Subcutaneous adipose tissue (tissue), 4 donors: ENCODE results near the gene LGALSL. TPM values are rescaled to one million over a fixed set of nuclear protein-coding genes. Genes with fewer than 3 reads are reported as not detected.

Source experiments
- CTCF ChIP-seq: fragments of 450-650 bp; IDR thresholded peaks from one replicate; pipeline ENCODE4 v1.5.1; 2016; ENCODE audit warnings: low read depth, mild to moderate bottlenecking, control low read depth, antibody characterized with exemption, moderate library complexity
- total RNA-seq, 4 donors: library from RNA; depleted of rRNA; stranded (reverse); fragments of >200 nt; gene quantifications; one replicate each; pipeline ENCODE4 v1.1.0, GENCODE V29; 2016

LGALSL gene
- total RNA-seq, 4 donors from 2014 or later: 8.8 to 25.6 (median 9.8) TPM

- TF ChIP-seq CTCF: no peak
These were observed 20.2 kb downstream of the LGALSL start for GRCh38 chr2:64474121-64474571.

- no peak for TF ChIP-seq CTCF
These were observed 20.7 kb downstream of the LGALSL start for GRCh38 chr2:64474636-64475035.

- TF ChIP-seq CTCF: no peak
These were observed 23.1 kb downstream of the LGALSL start for GRCh38 chr2:64477037-64477436.

- no peak for TF ChIP-seq CTCF
These were observed 24.0 kb downstream of the LGALSL start for GRCh38 chr2:64477979-64478378.

GRCh38 chr2:64478502-64479230 lies 24.7 kb downstream of the LGALSL start:
- no peak for TF ChIP-seq CTCF

- no peak for TF ChIP-seq CTCF
These were observed 25.5 kb downstream of the LGALSL start for GRCh38 chr2:64479259-64480117.

GRCh38 chr2:64481665-64482064 lies 27.7 kb downstream of the LGALSL start:
- no peak for TF ChIP-seq CTCF
